ENCODE data around the gene GNAT2.

DNA sequence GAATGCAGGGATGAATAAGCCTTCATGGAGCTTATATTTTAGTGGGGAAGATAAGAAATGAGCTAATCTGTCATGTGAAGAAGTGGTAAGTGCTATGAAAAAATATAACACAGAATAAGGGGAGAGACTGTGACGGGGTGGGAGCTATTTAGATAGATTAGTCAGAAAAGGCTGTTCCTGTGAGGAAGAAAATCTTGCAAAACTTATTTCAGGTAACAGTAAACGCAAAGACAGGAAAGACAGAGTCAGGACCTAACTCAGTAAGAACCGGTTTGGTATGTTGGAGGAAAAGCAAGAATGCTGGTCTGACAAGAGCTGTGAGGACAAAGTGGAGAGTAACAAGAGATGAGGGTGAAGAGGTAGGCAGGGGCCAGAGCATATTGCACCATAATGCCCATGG is 49.0 kb downstream of the GNAT2 start:
- TF ChIP-seq, protein P1, sequence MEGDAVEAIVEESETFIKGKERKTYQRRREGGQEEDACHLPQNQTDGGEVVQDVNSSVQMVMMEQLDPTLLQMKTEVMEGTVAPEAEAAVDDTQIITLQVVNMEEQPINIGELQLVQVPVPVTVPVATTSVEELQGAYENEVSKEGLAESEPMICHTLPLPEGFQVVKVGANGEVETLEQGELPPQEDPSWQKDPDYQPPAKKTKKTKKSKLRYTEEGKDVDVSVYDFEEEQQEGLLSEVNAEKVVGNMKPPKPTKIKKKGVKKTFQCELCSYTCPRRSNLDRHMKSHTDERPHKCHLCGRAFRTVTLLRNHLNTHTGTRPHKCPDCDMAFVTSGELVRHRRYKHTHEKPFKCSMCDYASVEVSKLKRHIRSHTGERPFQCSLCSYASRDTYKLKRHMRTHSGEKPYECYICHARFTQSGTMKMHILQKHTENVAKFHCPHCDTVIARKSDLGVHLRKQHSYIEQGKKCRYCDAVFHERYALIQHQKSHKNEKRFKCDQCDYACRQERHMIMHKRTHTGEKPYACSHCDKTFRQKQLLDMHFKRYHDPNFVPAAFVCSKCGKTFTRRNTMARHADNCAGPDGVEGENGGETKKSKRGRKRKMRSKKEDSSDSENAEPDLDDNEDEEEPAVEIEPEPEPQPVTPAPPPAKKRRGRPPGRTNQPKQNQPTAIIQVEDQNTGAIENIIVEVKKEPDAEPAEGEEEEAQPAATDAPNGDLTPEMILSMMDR (IDR thresholded peaks at IDR 0.05): no peak
- TF ChIP-seq EZH2phosphoT487 (IDR thresholded peaks at IDR 0.05) (no peak), EZH2 (IDR thresholded peaks at IDR 0.05) (no peak)

All from neural progenitor cell (in vitro differentiated cells).